CD14-positive monocyte (primary cell): Measurements from ENCODE around the gene XYLB. TPM values are rescaled to one million over a fixed set of nuclear protein-coding genes. Genes with fewer than 3 reads are reported as not detected.

Source experiments
- DNase-seq, 3 donors: peaks; one replicate each; pipeline ENCODE4 v3.0.0-alpha.2; 2011 to 2022
- H2AFZ ChIP-seq: 2 replicates; pipeline ENCODE4 v1.6.0; 2012; ENCODE audit warnings: mild to moderate bottlenecking, low read depth, low read length, inconsistent platforms; ENCODE audit not compliant: insufficient read depth, poor library complexity, severe bottlenecking
- H3K27ac ChIP-seq, 2 donors: 1 replicate in 1 of 2; 2 replicates in 1 of 2; pipeline ENCODE4 v1.5.1; 2012 to 2013; ENCODE audit warnings: low read length in 2 of 2, control low read depth in 1 of 2, inconsistent platforms in 1 of 2, low read depth in 1 of 2, mild to moderate bottlenecking in 1 of 2
- H3K27me3 ChIP-seq, 2 donors: one replicate each; pipeline versions ENCODE4 v1.6.0 to v1.6.1; 2011 to 2013; ENCODE audit warnings: low read length in 2 of 2; ENCODE audit not compliant: control insufficient read depth in 2 of 2, insufficient read depth in 2 of 2
- H3K36me3 ChIP-seq, 2 donors: replicated peaks in 1 of 2; 1 replicate in 1 of 2; 2 replicates in 1 of 2; pipeline versions ENCODE4 v1.5.1 to v1.6.1; 2012 to 2013; ENCODE audit warnings: low read length in 2 of 2, control low read depth in 1 of 2, inconsistent platforms in 1 of 2, mild to moderate bottlenecking in 1 of 2; ENCODE audit not compliant: insufficient read depth in 2 of 2, control insufficient read depth in 1 of 2
- H3K4me1 ChIP-seq, 2 donors: 1 replicate in 1 of 2; 2 replicates in 1 of 2; pipeline versions ENCODE4 v1.5.1 to v1.6.1; 2012 to 2013; ENCODE audit warnings: low read length in 2 of 2, control low read depth in 1 of 2, inconsistent platforms in 1 of 2, mild to moderate bottlenecking in 1 of 2, moderate library complexity in 1 of 2; ENCODE audit not compliant: insufficient read depth in 2 of 2, control insufficient read depth in 1 of 2
- H3K4me2 ChIP-seq: replicated peaks from 2 replicates; pipeline ENCODE3; 2012; ENCODE audit warnings: low read length, moderate library complexity, mild to moderate bottlenecking; ENCODE audit not compliant: poor library complexity, severe bottlenecking; ENCODE audit errors: extremely low read depth
- H3K4me3 ChIP-seq, 3 experiments: fragments of 200-600 bp in 1 of 3; sonication (generic) in 1 of 3; replicated peaks in 1 of 3; 1 replicate in 2 of 3; 2 replicates in 1 of 3; pipeline ENCODE4 v1.5.1; 2011 to 2013; ENCODE audit warnings: low read length in 3 of 3, mild to moderate bottlenecking in 3 of 3, control low read depth in 2 of 3, low read depth in 2 of 3, inconsistent platforms in 1 of 3, moderate library complexity in 1 of 3
- H3K79me2 ChIP-seq: 2 replicates; pipeline ENCODE4 v1.6.0; 2012; ENCODE audit warnings: mild to moderate bottlenecking, control low read depth, inconsistent platforms, low read length, moderate library complexity; ENCODE audit not compliant: insufficient read depth
- H3K9ac ChIP-seq: 2 replicates; pipeline ENCODE4 v1.6.0; 2017; ENCODE audit warnings: low read length, mild to moderate bottlenecking; ENCODE audit not compliant: insufficient read depth, poor library complexity, severe bottlenecking
- H3K9me3 ChIP-seq, 2 donors: replicated peaks in 1 of 2; 1 replicate in 1 of 2; 2 replicates in 1 of 2; pipeline versions ENCODE4 v1.5.1 to v1.6.1; 2012 to 2013; ENCODE audit warnings: low read length in 2 of 2, control low read depth in 1 of 2; ENCODE audit not compliant: control insufficient read depth in 1 of 2, insufficient read depth in 1 of 2
- H4K20me1 ChIP-seq: 2 replicates; pipeline ENCODE4 v1.6.0; 2012; ENCODE audit warnings: mild to moderate bottlenecking, low read length, control low read depth, moderate library complexity; ENCODE audit not compliant: insufficient read depth
- H3K27ac Mint-ChIP-seq, 7 donors: one replicate each; pipeline ENCODE4 v1.8.0; 2020; ENCODE audit warnings: mild to moderate bottlenecking in 7 of 7, mixed read lengths in 7 of 7, moderate library complexity in 6 of 7, inconsistent platforms in 2 of 7
- H3K27me3 Mint-ChIP-seq, 3 donors: one replicate each; pipeline ENCODE4 v1.8.0; 2021 to 2022; ENCODE audit warnings: low read depth in 3 of 3, mild to moderate bottlenecking in 3 of 3, mixed read lengths in 3 of 3, moderate library complexity in 3 of 3, inconsistent platforms in 1 of 3
- H3K36me3 Mint-ChIP-seq, 2 donors: one replicate each; pipeline ENCODE4 v1.8.0; 2020; ENCODE audit warnings: mixed read lengths in 2 of 2, inconsistent platforms in 1 of 2, mild to moderate bottlenecking in 1 of 2
- H3K4me1 Mint-ChIP-seq: one replicate; pipeline ENCODE4 v1.8.0; 2020; ENCODE audit warnings: mild to moderate bottlenecking, mixed read lengths
- H3K4me3 Mint-ChIP-seq, 2 donors: one replicate each; pipeline ENCODE4 v1.8.0; 2020; ENCODE audit warnings: mild to moderate bottlenecking in 2 of 2, mixed read lengths in 2 of 2, moderate library complexity in 1 of 2
- H3K9me3 Mint-ChIP-seq, 7 donors: one replicate each; pipeline ENCODE4 v1.8.0; 2020 to 2022; ENCODE audit warnings: mixed read lengths in 7 of 7, mild to moderate bottlenecking in 6 of 7, moderate library complexity in 6 of 7, inconsistent platforms in 2 of 7
- CTCF ChIP-seq: fragments of 200-600 bp; IDR thresholded peaks from one replicate; pipeline ENCODE4 v1.8.0; 2022; ENCODE audit warnings: antibody characterized with exemption, mild to moderate bottlenecking
- WGBS: methylation state at CpG from one replicate; pipeline ENCODE4 v1.1.5; 2013; ENCODE audit warnings: missing lambda C conversion rate; ENCODE audit not compliant: insufficient coverage; 5-methylcytosine and 5-hydroxymethylcytosine counted together
- intact Hi-C, 2 donors: fragments of 100-400 bp; cut with micrococcal nuclease; formaldehyde crosslinking; loops; one replicate each; pipeline versions ENCODE4 v1.15.0 to v1.15.1; 2023
- polyA plus RNA-seq, 3 donors: library from polyadenylated mRNA; depleted of rRNA in 1 of 3; unstranded in 2 of 3; stranded (reverse) in 1 of 3; fragments of 300-500 nt in 2 of 3; fragments of >200 nt in 1 of 3; fragmentation: Illumina TruSeq in 2 of 3; gene quantifications; 1 replicate in 2 of 3; 2 replicates in 1 of 3; pipeline ENCODE4 v1.2.3, GENCODE V29; 2012 to 2021

Gene XYLB
- polyA plus RNA-seq, 3 donors: 0.60 to 1.00 (median 0.74) TPM

GRCh38 chr3:38401246-38401962, 54.8 kb downstream of the XYLB start:
- Mint-ChIP-seq H3K27ac (no peak overlapping the region), H3K4me3 (no peak overlapping the region), H3K36me3 (peaks cover 52 to 65% of the 10 kb centered on the region in 2 donors), H3K9me3 (peaks cover 7 to 24% (median 19%) of the 10 kb centered on the region in 7 donors), H3K27me3 (peaks cover 0 to 2% (median 0%) of the 10 kb centered on the region in 3 donors), H3K4me1 (no peaks in the 10 kb centered on the region)
- no peak for TF ChIP-seq CTCF
- peaks cover 7 to 45% of the 10 kb centered on the region in 2 donors for H3K36me3 ChIP-seq
- 100% methylated on average over 1 of the region's 4 CpGs for WGBS
- H3K27ac ChIP-seq: no peak overlapping the region
- no peak for DNase-seq
- H3K9ac ChIP-seq: no peak overlapping the region
- H4K20me1 ChIP-seq: no peaks in the 10 kb centered on the region
- H3K4me3 ChIP-seq: no peak overlapping the region
- H3K4me2 ChIP-seq: no peak overlapping the region
- H3K9me3 ChIP-seq: peaks cover 0 to 19% of the 10 kb centered on the region in 2 donors
- no peaks in the 10 kb centered on the region for H3K4me1 ChIP-seq
- H2AFZ ChIP-seq: no peak overlapping the region
- no peaks in the 10 kb centered on the region for H3K79me2 ChIP-seq
- intact Hi-C loops: no loop called here
- H3K27me3 ChIP-seq: no peaks in the 10 kb centered on the region

DNA sequence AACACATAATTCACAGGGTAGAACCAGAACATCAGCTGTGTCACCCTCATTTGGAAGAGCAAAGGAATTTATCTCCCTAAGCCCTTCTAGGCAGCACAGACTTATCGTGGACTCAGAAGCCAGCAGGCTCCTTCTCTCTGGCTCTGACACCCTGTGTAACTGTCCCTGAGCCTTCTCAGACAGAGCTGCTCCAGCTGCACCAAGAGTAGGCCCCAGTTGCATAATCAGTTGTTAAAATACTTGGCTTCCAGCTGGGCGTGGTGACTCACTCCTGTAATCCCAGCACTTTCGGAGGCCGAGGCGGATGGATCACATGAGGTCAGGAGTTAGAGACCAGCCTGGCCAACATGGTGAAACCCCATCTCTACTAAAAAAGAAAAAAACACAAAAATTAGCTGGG, 57.7 kb downstream of the XYLB start:
- DNase-seq: no peak
- Histone ChIP-seq H3K4me1 (no peaks in the 10 kb centered on the region), H2AFZ (no peak overlapping the region), H3K27me3 (no peaks in the 10 kb centered on the region), H3K9me3 (peaks cover 0 to 19% of the 10 kb centered on the region in 2 donors), H3K27ac (no peak overlapping the region), H4K20me1 (no peaks in the 10 kb centered on the region), H3K36me3 (peaks cover 7 to 44% of the 10 kb centered on the region in 2 donors), H3K9ac (no peak overlapping the region), H3K79me2 (no peaks in the 10 kb centered on the region), H3K4me3 (no peak overlapping the region), H3K4me2 (no peak overlapping the region)
- peaks cover 0 to 2% (median 0%) of the 10 kb centered on the region in 3 donors for H3K27me3 Mint-ChIP-seq
- no peaks in the 10 kb centered on the region for H3K4me1 Mint-ChIP-seq
- H3K27ac Mint-ChIP-seq: no peak overlapping the region
- 100% methylated on average over 1 of the region's 5 CpGs for WGBS
- peaks cover 40 to 57% of the 10 kb centered on the region in 2 donors for H3K36me3 Mint-ChIP-seq
- peaks cover 7 to 30% (median 19%) of the 10 kb centered on the region in 7 donors for H3K9me3 Mint-ChIP-seq
- intact Hi-C loops: no loop called here
- H3K4me3 Mint-ChIP-seq: no peak overlapping the region
- no peak for TF ChIP-seq CTCF
